OCI-LY7 (cell line): ENCODE measurements around the gene ST3GAL3. TPM values are rescaled to one million over a fixed set of nuclear protein-coding genes. Genes with fewer than 3 reads are reported as not detected.

Experiments used
- BruUV-seq: library from RNA; stranded (reverse); fragments of 400-500 nt; replicated peaks from 2 replicates; lab custom pipeline; 2021; lab: Mats Ljungman, UMichigan
- CTCF ChIA-PET: fragments of 300-600 bp; sonication (Branson Sonifier 250); formaldehyde crosslinking; loops from one replicate; lab custom pipeline; 2022; ENCODE audit warnings: antibody characterized with exemption; ENCODE audit not compliant: unreplicated experiment; lab: Charles Lee
- POLR2A ChIA-PET: fragments of 300-600 bp; sonication (Branson Sonifier 250); formaldehyde crosslinking; loops from one replicate; lab custom pipeline; 2022; ENCODE audit warnings: antibody characterized with exemption; lab: Charles Lee
- DNase-seq: peaks from one replicate; pipeline ENCODE4 v3.0.0-alpha.2; 2015; ENCODE audit warnings: low spot score
- H2AFZ ChIP-seq: fragments of 200-600 bp; sonication (generic), shearing (Covaris generic); 2 replicates; pipeline ENCODE4 v1.6.1; 2014; ENCODE audit warnings: mild to moderate bottlenecking, antibody characterized with exemption, low read length, moderate library complexity
- H3K27ac ChIP-seq: fragments of 200-600 bp; sonication (generic); 2 replicates; pipeline ENCODE4 v1.5.1; 2014; ENCODE audit warnings: mixed run types, low read depth, mild to moderate bottlenecking, moderate library complexity, low read length, inconsistent platforms; ENCODE audit not compliant: poor library complexity, severe bottlenecking
- H3K36me3 ChIP-seq: fragments of 200-600 bp; sonication (generic); 2 replicates; pipeline ENCODE4 v1.6.1; 2014; ENCODE audit warnings: mild to moderate bottlenecking, antibody characterized with exemption, low read length, moderate library complexity, mixed read lengths; ENCODE audit not compliant: insufficient read depth
- H3K4me1 ChIP-seq: fragments of 200-600 bp; sonication (generic); 2 replicates; pipeline ENCODE4 v1.5.1; 2014; ENCODE audit warnings: mild to moderate bottlenecking, low read length; ENCODE audit not compliant: insufficient read depth, poor library complexity, severe bottlenecking
- H3K4me2 ChIP-seq: fragments of 200-600 bp; sonication (generic); 2 replicates; pipeline ENCODE4 v1.6.1; 2014; ENCODE audit warnings: mild to moderate bottlenecking, low read length
- H3K4me3 ChIP-seq: fragments of 200-600 bp; sonication (generic); 2 replicates; pipeline ENCODE4 v1.5.1; 2014; ENCODE audit warnings: mild to moderate bottlenecking, low read depth, low read length; ENCODE audit not compliant: poor library complexity, severe bottlenecking
- H3K79me2 ChIP-seq: fragments of 200-600 bp; sonication (generic); 2 replicates; pipeline ENCODE4 v1.6.1; 2016; ENCODE audit warnings: low read depth, mild to moderate bottlenecking, low read length, moderate library complexity, mixed read lengths; ENCODE audit not compliant: insufficient read depth
- H3K9me2 ChIP-seq: fragments of 200-600 bp; sonication (generic); 2 replicates; pipeline ENCODE4 v1.6.1; 2016; ENCODE audit warnings: mild to moderate bottlenecking, low read length, mixed read lengths; ENCODE audit not compliant: insufficient read depth
- H3K9me3 ChIP-seq: fragments of 200-600 bp; sonication (generic); 2 replicates; pipeline ENCODE4 v1.6.1; 2014; ENCODE audit warnings: mild to moderate bottlenecking, mixed run types, low read length, mixed read lengths
- H4K20me1 ChIP-seq: fragments of 200-600 bp; sonication (generic); 2 replicates; pipeline ENCODE4 v1.6.1; 2014; ENCODE audit warnings: mild to moderate bottlenecking, antibody characterized with exemption, low read length, moderate library complexity, mixed read lengths; ENCODE audit not compliant: insufficient read depth
- EZH2phosphoT487 ChIP-seq: fragments of 200-600 bp; sonication (generic); IDR thresholded peaks from 2 replicates; pipeline ENCODE4 v1.6.1; 2018; ENCODE audit warnings: low read depth, borderline replicate concordance, mild to moderate bottlenecking, mixed run types, antibody characterized with exemption, low read length, moderate library complexity, mixed read lengths
- intact Hi-C: fragments of 100-400 bp; cut with micrococcal nuclease; formaldehyde crosslinking; loops from one replicate; pipeline ENCODE4 v1.10.0; 2022; ENCODE audit not compliant: unreplicated experiment
- total RNA-seq, 2 experiments: library from RNA; depleted of rRNA in 1 of 2; stranded (reverse); fragments of >200 nt in 1 of 2; shearing (Covaris generic) in 1 of 2; gene quantifications; 2 replicates each; pipeline ENCODE4 v1.2.3, GENCODE V29; 2014 to 2022
- TF ChIP-seq, protein P1 (sequence below): fragments of 200-600 bp; sonication (generic); conservative IDR thresholded peaks from 2 replicates; pipeline ENCODE4 v1.5.1; 2014; ENCODE audit warnings: mild to moderate bottlenecking, antibody characterized with exemption, low read length, moderate library complexity, mixed read lengths

The ST3GAL3 gene
- total RNA-seq, 2 experiments from 2014 or later: 24.0 to 45.0 TPM

DNA sequence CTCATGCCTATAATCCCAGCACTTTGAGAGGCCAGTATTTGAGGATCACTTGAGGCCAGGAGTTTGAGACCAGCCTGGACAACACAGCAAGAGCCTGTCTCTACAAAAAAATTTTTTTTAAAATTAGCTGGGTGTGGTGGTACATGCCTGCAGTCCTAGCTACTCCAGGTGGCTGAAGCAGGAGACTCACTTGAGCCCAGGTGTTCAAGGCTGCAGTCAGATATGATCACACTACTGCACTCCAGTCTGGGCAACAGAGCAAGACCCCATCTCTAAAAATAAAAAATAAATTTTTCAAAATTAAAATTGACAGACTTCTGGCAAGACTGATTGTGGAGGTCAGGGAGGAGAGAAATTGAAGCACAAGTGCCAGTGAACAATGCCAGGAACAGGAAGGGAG is 60.8 kb downstream of the ST3GAL3 start:
- no peak overlapping the region for H2AFZ ChIP-seq
- ChIA-PET POLR2A (interaction anchor here (0.7 kb wide), 1 partner anchor 279 kb away, joined by 5 read pairs; no protein-coding TSS in a partner anchor), CTCF (interaction anchor here (0.9 kb wide), 1 partner anchor 166 kb away, joined by 3 read pairs; the partner anchor contains the start of gene ARTN)
- no peaks in the 10 kb centered on the region for H3K79me2 ChIP-seq
- TF ChIP-seq EZH2phosphoT487: no peak
- TF ChIP-seq, protein P1, sequence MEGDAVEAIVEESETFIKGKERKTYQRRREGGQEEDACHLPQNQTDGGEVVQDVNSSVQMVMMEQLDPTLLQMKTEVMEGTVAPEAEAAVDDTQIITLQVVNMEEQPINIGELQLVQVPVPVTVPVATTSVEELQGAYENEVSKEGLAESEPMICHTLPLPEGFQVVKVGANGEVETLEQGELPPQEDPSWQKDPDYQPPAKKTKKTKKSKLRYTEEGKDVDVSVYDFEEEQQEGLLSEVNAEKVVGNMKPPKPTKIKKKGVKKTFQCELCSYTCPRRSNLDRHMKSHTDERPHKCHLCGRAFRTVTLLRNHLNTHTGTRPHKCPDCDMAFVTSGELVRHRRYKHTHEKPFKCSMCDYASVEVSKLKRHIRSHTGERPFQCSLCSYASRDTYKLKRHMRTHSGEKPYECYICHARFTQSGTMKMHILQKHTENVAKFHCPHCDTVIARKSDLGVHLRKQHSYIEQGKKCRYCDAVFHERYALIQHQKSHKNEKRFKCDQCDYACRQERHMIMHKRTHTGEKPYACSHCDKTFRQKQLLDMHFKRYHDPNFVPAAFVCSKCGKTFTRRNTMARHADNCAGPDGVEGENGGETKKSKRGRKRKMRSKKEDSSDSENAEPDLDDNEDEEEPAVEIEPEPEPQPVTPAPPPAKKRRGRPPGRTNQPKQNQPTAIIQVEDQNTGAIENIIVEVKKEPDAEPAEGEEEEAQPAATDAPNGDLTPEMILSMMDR: no peak
- no peak overlapping the region for H3K4me3 ChIP-seq
- DNase-seq: no peak
- H3K9me2 ChIP-seq: no peaks in the 10 kb centered on the region
- intact Hi-C loops: loop anchor here (5.0 kb wide), 1 partner anchor 69 kb away; no protein-coding TSS in a partner anchor
- peaks cover 5% of the 10 kb centered on the region for H3K4me1 ChIP-seq
- H3K4me2 ChIP-seq: no peak overlapping the region
- no TSS peak for BruUV-seq
- H3K36me3 ChIP-seq: peaks cover 1% of the 10 kb centered on the region; the same call in 1 of the 2 replicates
- H3K9me3 ChIP-seq: no peaks in the 10 kb centered on the region
- no peak overlapping the region for H3K27ac ChIP-seq
- H4K20me1 ChIP-seq: no peaks in the 10 kb centered on the region

DNA sequence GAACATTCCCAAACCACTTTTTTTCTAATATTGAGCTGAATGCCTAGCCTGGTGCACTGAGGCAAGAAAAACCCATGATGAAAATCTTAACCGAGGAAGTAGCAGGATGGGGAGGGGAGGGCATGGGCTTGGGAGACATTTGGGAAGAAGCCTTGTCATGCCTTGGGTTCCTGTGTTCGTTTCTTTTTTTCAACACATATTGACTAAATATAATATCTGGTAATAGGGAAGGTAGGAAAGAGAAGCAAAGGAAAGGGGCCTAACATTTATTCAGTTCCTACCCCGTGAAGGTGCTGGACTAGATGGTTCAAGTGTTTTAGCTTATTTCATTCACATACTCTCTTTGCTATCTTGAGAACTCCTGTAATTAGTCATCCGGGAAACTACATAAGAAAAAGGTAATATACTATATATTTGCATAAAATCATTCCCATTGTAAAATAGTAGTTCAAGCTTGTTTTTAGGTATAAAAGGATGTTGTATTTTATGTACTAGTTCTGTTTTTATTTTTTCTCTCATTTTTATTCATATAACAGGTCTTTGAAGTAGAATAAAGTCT is 62.1 kb downstream of the ST3GAL3 start:
- DNase-seq: no peak
- H2AFZ ChIP-seq: no peak overlapping the region
- H3K27ac ChIP-seq: no peak overlapping the region
- peaks cover 6% of the 10 kb centered on the region for H3K36me3 ChIP-seq
- no peak overlapping the region for H3K4me3 ChIP-seq
- no TSS peak for BruUV-seq
- H3K4me2 ChIP-seq: no peak overlapping the region
- no peaks in the 10 kb centered on the region for H3K9me2 ChIP-seq
- no peaks in the 10 kb centered on the region for H3K79me2 ChIP-seq
- H3K4me1 ChIP-seq: peaks cover 5% of the 10 kb centered on the region
- CTCF ChIA-PET: no interaction called here
- H4K20me1 ChIP-seq: no peaks in the 10 kb centered on the region
- no peaks in the 10 kb centered on the region for H3K9me3 ChIP-seq
- POLR2A ChIA-PET: no interaction called here
- intact Hi-C loops: loop anchor here (5.0 kb wide), 1 partner anchor 68 kb away; no protein-coding TSS in a partner anchor
- TF ChIP-seq, protein P1: no peak
- TF ChIP-seq EZH2phosphoT487: no peak

DNA sequence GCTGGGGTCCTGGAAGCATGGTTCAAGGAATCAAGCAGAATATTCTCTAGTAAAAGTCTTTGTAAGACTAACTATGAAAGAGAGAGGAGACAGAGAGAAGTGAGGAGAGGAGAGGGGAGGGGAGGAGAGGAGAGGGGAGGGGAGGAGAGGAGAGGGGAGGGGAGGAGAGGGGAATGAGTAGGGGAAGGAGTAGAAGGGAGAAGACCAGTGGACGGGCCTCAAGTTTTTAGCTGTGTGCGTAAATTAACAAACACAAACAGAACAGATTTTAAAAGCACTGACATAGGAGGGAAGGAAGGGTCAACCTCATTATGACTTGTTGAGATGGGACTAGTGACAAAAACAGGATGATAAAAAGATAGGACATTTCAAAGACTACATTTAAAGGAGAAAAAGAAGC is 62.8 kb downstream of the ST3GAL3 start:
- no peak overlapping the region for H3K4me2 ChIP-seq
- no TSS peak for BruUV-seq
- intact Hi-C loops: no loop called here

More for the DNA sequence above, 62.8 kb downstream of the ST3GAL3 start:
- Histone ChIP-seq H3K9me3 (no peaks in the 10 kb centered on the region), H2AFZ (no peak overlapping the region), H4K20me1 (no peaks in the 10 kb centered on the region), H3K4me1 (peaks cover 5% of the 10 kb centered on the region), H3K9me2 (no peaks in the 10 kb centered on the region), H3K36me3 (peaks cover 10% of the 10 kb centered on the region), H3K27ac (no peak overlapping the region), H3K4me3 (no peak overlapping the region), H3K79me2 (no peaks in the 10 kb centered on the region)
- no peak for DNase-seq
- CTCF ChIA-PET: no interaction called here
- POLR2A ChIA-PET: no interaction called here
- TF ChIP-seq, protein P1: no peak
- TF ChIP-seq EZH2phosphoT487: no peak
